ENCODE data around the gene GGA2.

The GGA2 gene

DNA sequence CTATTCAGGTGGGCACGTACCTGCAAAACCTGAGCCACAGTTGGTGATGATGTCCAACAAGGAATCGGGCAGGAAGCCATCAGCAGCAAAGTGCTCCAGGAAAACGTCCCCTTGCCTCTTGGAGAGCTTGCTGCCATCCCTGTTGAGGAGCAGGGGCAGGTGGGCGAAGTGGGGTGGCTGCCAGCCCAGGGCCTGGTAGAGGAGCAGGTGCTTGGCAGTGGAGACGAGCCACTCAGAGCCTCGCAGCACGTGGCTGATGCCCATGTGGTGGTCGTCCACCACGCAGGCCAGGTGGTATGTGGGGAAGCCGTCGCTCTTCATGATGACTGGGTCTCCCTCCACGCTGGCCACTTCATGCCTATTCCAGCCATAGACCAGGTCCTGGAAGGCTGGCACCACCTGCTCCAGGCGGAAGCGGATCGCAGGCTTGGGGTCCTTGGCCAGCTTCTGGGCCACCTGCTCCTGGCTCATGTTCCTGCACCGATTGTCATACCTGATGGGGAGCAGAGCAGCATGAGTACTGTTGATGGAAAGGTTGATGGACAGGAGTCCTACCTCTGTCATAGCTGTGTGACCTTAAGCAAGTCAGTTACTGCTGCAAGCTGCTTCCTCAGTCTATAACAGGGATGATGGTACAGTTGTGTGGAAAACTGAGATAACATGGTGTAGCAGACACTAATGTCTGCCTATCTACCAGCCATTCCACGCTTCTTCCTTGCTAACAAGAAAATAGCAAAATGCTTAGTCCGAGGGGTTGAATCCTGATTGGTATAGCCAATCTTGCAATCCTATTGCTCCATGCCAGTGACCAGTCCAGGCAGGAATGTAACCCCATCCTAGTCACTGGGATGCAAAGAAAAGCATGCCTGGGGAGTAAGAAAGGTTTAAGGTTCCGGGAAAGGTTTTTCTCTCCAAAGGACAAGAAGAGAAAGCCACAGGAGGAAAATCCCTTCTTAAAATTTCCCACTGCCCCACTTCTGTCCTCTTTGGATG lies 24.9 kb upstream of the GGA2 start:
- Mint-ChIP-seq H3K27me3 (ENCODE audit: low read depth) (no peaks in the 10 kb centered on the region), H3K36me3 (ENCODE audit: low read depth) (peaks cover 4% of the 10 kb centered on the region), H3K9me3 (no peaks in the 10 kb centered on the region), H3K4me1 (ENCODE audit: low read depth) (no peaks in the 10 kb centered on the region), H3K4me3 (no peak overlapping the region), H3K27ac (no peak overlapping the region)

DNA sequence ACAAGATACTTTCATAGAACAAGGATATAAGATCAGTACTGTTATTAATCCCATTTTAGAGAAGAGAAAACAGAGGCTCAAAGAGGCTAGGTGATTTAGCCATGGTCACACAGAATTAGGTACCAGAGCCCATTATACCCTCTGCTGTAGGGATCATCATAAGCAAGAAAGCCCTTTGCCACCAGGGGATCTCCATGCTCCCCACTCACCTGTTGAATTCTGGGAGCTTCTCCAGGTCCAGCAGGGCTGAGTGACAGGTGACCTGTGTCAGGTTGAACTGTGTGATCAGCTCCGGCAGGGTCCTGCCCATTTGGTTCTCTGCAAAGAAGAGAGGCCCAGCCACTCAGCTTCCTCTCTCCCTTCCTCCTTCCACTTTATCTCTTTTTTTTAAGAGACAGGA lies 22.2 kb upstream of the GGA2 start:
- Mint-ChIP-seq H3K4me1 (ENCODE audit: low read depth) (no peaks in the 10 kb centered on the region), H3K4me3 (no peak overlapping the region), H3K36me3 (ENCODE audit: low read depth) (peaks cover 4% of the 10 kb centered on the region), H3K27ac (no peak overlapping the region), H3K27me3 (ENCODE audit: low read depth) (no peaks in the 10 kb centered on the region), H3K9me3 (no peaks in the 10 kb centered on the region)

DNA sequence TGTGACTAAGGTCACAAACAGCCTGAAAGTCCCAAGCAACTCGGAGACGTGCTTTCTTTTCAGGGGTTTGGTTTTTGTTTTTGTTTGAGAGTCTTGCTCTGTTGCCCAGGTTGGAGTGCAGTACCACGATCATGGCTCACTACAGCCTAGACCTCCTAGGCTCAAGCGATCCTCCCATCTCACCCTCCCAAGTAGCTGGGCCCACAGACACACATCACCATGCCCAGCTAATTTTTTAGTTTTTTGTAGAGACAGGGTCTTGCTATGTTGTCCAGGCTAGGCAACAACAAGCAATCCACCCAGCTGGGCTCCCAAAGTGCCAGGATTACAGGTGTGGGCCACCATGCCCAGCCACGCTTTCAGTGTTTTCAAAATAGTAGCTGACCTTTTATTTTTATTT lies 19.8 kb upstream of the GGA2 start:
- no peaks in the 10 kb centered on the region for H3K27me3 Mint-ChIP-seq (ENCODE audit: low read depth)
- H3K4me3 Mint-ChIP-seq = no peak overlapping the region
- H3K36me3 Mint-ChIP-seq (ENCODE audit: low read depth) = peaks cover 8% of the 10 kb centered on the region
- no peaks in the 10 kb centered on the region for H3K9me3 Mint-ChIP-seq
- H3K27ac Mint-ChIP-seq = no peak overlapping the region
- no peaks in the 10 kb centered on the region for H3K4me1 Mint-ChIP-seq (ENCODE audit: low read depth)

- Mint-ChIP-seq H3K27me3 (ENCODE audit: low read depth) (no peaks in the 10 kb centered on the region), H3K4me1 (ENCODE audit: low read depth) (no peaks in the 10 kb centered on the region), H3K4me3 (no peak overlapping the region), H3K27ac (no peak overlapping the region), H3K36me3 (ENCODE audit: low read depth) (peaks cover 5% of the 10 kb centered on the region), H3K9me3 (no peaks in the 10 kb centered on the region)
Measured at GRCh38 chr16:23528644-23529310, 18.5 kb upstream of the GGA2 start.

DNA sequence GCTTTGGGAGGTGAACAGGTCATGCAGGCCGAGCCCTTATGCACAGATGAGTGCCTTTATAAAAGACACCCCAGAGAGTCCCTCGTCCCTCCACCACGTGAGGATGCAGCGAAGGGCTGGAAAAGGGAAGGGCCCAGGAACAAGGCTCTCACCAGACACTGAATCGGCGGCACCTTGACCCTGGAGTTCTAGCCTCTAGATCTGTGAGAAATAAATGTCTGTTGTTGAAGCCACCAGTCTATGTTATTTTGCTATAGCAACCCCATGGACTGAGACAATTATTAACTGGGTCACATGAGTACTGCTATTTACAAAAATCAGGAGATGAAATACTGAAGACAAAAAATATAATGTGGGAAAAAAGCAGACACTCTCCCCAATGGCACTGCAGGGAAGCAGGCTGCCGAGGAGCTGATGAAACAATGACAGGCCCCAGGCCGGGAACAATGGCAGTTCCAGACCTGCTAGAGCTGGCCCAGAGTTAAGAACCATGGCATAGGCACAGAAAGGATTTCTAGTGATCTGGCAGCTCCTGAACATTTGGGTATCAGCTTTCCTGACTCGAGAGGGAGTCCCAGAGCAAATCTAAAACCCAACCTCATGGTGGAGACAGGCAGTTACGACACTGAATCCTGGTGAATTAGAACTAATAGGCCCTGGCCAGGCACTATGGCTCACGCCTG lies 17.8 kb upstream of the GGA2 start:
- H3K36me3 Mint-ChIP-seq (ENCODE audit: low read depth) = peaks cover 7% of the 10 kb centered on the region
- no peaks in the 10 kb centered on the region for H3K9me3 Mint-ChIP-seq
- H3K4me3 Mint-ChIP-seq = no peak overlapping the region

DNA sequence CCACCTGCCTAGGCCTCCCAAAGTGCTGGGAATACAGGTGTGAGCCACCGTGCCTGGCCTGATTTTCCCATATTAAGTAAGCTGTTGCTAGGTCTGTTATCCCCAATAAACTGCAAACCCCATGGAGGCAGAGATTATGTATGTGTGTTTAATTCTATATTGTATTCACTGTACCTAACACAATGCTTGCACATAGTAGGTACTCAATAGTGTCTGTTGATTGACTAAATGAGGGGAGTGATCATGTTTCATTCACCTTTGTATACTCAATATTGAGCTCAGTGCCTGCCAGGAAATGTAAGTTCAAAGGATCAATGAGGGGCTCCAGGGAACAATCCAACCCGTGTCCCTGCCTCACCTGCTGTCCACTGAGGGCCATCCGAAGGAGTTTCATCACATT lies 14.6 kb upstream of the GGA2 start:
- Mint-ChIP-seq H3K4me1 (ENCODE audit: low read depth) (no peaks in the 10 kb centered on the region), H3K27ac (no peak overlapping the region), H3K36me3 (ENCODE audit: low read depth) (peaks cover 17% of the 10 kb centered on the region), H3K9me3 (no peaks in the 10 kb centered on the region), H3K27me3 (ENCODE audit: low read depth) (no peaks in the 10 kb centered on the region), H3K4me3 (no peak overlapping the region)

More for the DNA sequence above, 17.8 kb upstream of the GGA2 start:
- Mint-ChIP-seq H3K27ac (no peak overlapping the region), H3K27me3 (ENCODE audit: low read depth) (no peaks in the 10 kb centered on the region), H3K4me1 (ENCODE audit: low read depth) (no peaks in the 10 kb centered on the region)

DNA sequence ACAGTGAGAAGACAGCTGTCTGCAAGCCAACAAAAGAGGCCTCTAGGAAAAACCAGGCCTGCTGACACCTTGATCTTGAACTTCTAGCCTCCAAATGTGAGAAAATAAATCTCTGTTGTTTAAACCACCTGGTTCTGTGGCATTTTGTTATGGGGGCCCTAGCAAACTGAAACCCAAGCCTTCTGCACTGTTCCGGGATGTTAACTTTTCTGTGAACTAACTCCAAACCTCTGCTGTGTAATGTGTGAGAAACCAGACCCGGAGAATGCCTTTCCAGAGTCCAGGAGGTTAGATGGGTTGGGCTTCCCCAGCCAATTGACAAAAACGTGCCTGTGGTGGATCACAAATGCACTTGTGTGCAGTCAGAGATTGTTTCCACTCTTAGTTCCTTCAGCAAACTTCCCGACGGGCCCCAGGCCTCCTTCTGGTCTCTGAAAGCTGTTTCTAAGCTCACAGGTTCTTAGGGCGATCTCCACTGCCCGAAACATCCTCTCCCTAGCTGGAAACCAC lies 13.6 kb upstream of the GGA2 start:
- H3K4me3 Mint-ChIP-seq = no peak overlapping the region

GRCh38 chr16:23523321-23523720 lies 13.0 kb upstream of the GGA2 start:
- no peak overlapping the region for H3K27ac Mint-ChIP-seq
- H3K27me3 Mint-ChIP-seq (ENCODE audit: low read depth) = no peaks in the 10 kb centered on the region
- H3K4me1 Mint-ChIP-seq (ENCODE audit: low read depth) = peaks cover 4% of the 10 kb centered on the region
- H3K9me3 Mint-ChIP-seq = no peaks in the 10 kb centered on the region
- H3K36me3 Mint-ChIP-seq (ENCODE audit: low read depth) = peaks cover 24% of the 10 kb centered on the region
- H3K4me3 Mint-ChIP-seq = no peak overlapping the region

More for the DNA sequence above, 13.6 kb upstream of the GGA2 start:
- no peaks in the 10 kb centered on the region for H3K27me3 Mint-ChIP-seq (ENCODE audit: low read depth)
- no peaks in the 10 kb centered on the region for H3K9me3 Mint-ChIP-seq
- H3K27ac Mint-ChIP-seq = no peak overlapping the region
- peaks cover 22% of the 10 kb centered on the region for H3K36me3 Mint-ChIP-seq (ENCODE audit: low read depth)
- no peaks in the 10 kb centered on the region for H3K4me1 Mint-ChIP-seq (ENCODE audit: low read depth)

- Mint-ChIP-seq H3K9me3 (no peaks in the 10 kb centered on the region), H3K4me3 (no peak overlapping the region), H3K27ac (no peak overlapping the region), H3K36me3 (ENCODE audit: low read depth) (peaks cover 27% of the 10 kb centered on the region), H3K4me1 (ENCODE audit: low read depth) (peaks cover 8% of the 10 kb centered on the region), H3K27me3 (ENCODE audit: low read depth) (no peaks in the 10 kb centered on the region)
Measured at GRCh38 chr16:23521965-23522364, 11.7 kb upstream of the GGA2 start.

- Mint-ChIP-seq H3K27ac (no peak overlapping the region), H3K36me3 (ENCODE audit: low read depth) (peaks cover 27% of the 10 kb centered on the region), H3K4me3 (no peak overlapping the region), H3K9me3 (no peaks in the 10 kb centered on the region), H3K4me1 (ENCODE audit: low read depth) (peaks cover 14% of the 10 kb centered on the region), H3K27me3 (ENCODE audit: low read depth) (no peaks in the 10 kb centered on the region)
Measured at GRCh38 chr16:23521037-23521743, 10.9 kb upstream of the GGA2 start.

DNA sequence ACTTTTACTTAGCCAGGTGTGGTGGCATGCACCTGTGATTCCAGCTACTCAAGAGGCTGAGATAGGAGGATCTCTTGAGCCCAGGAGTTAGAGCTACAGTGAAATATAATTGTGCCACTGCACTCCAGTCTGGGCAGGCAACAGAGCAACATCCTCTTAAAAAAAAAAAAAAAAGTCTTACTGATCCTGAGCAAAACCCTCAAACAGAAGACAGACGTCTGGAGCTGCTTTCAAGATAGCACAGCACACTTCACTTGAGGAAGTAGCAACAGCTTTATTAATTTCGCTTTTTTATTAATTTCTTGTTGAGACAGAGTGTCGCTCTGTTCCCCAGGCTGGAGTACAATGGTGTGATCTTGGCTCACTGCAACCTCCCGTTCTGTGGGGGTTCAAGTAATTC lies 10.2 kb upstream of the GGA2 start:
- Mint-ChIP-seq H3K9me3 (no peaks in the 10 kb centered on the region), H3K27me3 (ENCODE audit: low read depth) (no peaks in the 10 kb centered on the region), H3K4me3 (no peak overlapping the region), H3K27ac (no peak overlapping the region), H3K4me1 (ENCODE audit: low read depth) (peaks cover 16% of the 10 kb centered on the region), H3K36me3 (ENCODE audit: low read depth) (peaks cover 27% of the 10 kb centered on the region)

- Mint-ChIP-seq H3K9me3 (no peaks in the 10 kb centered on the region), H3K4me1 (ENCODE audit: low read depth) (peaks cover 24% of the 10 kb centered on the region), H3K27ac (no peak overlapping the region), H3K36me3 (ENCODE audit: low read depth) (peaks cover 25% of the 10 kb centered on the region), H3K27me3 (ENCODE audit: low read depth) (no peaks in the 10 kb centered on the region), H3K4me3 (no peak overlapping the region)
Measured at GRCh38 chr16:23519282-23519681, 9.0 kb upstream of the GGA2 start.

DNA sequence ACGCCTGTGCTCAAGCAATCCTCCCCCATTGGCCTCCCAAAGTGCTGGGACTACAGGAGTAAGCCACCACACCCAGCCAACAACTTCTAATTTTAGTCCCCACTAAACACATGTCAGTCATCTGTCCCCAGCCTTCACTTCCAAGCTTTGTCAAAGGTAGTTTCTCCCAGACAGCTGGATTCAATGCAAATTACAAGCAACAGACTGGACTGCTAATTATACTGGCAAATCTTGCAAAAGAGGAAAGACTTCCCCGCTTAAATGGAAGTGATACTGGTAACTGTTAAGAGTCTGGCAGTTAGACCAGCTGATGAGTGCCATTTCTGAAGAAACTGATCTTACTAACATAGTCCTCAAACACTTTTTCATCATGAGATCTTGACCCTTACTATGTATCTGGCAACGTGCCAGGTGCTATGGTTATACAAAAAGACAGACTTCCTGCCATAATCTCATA lies 8.2 kb upstream of the GGA2 start:
- Mint-ChIP-seq H3K4me3 (no peak overlapping the region), H3K4me1 (ENCODE audit: low read depth) (peaks cover 24% of the 10 kb centered on the region), H3K9me3 (no peaks in the 10 kb centered on the region), H3K27me3 (ENCODE audit: low read depth) (no peaks in the 10 kb centered on the region), H3K36me3 (ENCODE audit: low read depth) (peaks cover 25% of the 10 kb centered on the region), H3K27ac (no peak overlapping the region)

Data from T-helper 1 cell treated with Interleukin-12 subunit alpha and Interleukin-12 subunit beta and Interleukin-4 antibody, amounts not matched to agents 30 μg/mL and 1 μg/mL, for 36 hours (primary cell).